HAP-1 (cell line): Measurements from ENCODE around the gene ZMIZ1.
A peak's percentile ranks its signal among the peaks of the same experiment; 100 is the strongest.

Experiments
- DNase-seq, 2 experiments: peaks; one replicate each; pipeline ENCODE4 v3.0.0-alpha.2; 2016 to 2020; ENCODE audit warnings: low spot score in 2 of 2
- H3K27me3 ChIP-seq: fragments of 250-450 bp; sonication (Bioruptor Pico); 2 replicates; pipeline ENCODE4 v1.5.1; 2020; ENCODE audit warnings: low read depth, mild to moderate bottlenecking, moderate library complexity
- H3K36me3 ChIP-seq: fragments of 250-450 bp; sonication (Bioruptor Pico); replicated peaks from 2 replicates; pipeline ENCODE4 v1.5.1; 2020; ENCODE audit warnings: mild to moderate bottlenecking
- H3K4me1 ChIP-seq: fragments of 250-450 bp; sonication (Bioruptor Pico); 2 replicates; pipeline ENCODE4 v1.5.1; 2020; ENCODE audit warnings: mild to moderate bottlenecking
- H3K4me3 ChIP-seq: fragments of 250-450 bp; sonication (Bioruptor Pico); 2 replicates; pipeline ENCODE4 v1.5.1; 2020; ENCODE audit warnings: mild to moderate bottlenecking, moderate library complexity
- H3K9me3 ChIP-seq: fragments of 250-450 bp; sonication (Bioruptor Pico); 2 replicates; pipeline ENCODE4 v1.5.1; 2020; ENCODE audit warnings: mild to moderate bottlenecking, moderate library complexity
- in situ Hi-C: fragments of 300-500 bp; cut with MboI; formaldehyde crosslinking; loops from 3 replicates; pipeline ENCODE4 v1.14.3; 2020; ENCODE audit warnings: low sequenced_read_pairs, inconsistent platforms, mixed read lengths

ZMIZ1 gene

DNA sequence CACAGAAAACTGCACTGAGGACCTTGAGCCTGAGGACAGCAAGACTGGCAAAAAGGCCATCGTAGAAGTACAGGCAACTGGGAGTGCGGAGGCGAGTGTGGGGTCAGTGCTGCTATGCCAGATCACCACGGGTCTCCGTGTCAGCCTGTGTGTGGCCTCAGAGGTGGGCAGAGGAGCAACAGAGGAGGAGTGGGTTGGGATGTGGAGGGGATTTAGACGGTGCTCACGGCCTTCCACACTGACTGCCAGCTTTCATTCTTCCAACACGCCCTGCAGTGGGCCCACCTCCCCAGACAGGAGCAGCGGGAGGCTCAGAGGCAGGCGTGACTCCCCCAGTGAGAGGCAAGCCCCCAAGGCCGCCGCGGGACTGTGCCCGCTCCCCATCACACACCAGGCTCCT is 17.0 kb upstream of the ZMIZ1 start:
- Histone ChIP-seq H3K36me3 (no peaks in the 10 kb centered on the region), H3K9me3 (no peaks in the 10 kb centered on the region), H3K4me1 (peaks cover 3% of the 10 kb centered on the region; the same call in 1 of the 2 replicates), H3K27me3 (no peaks in the 10 kb centered on the region), H3K4me3 (no peak overlapping the region)
- in situ Hi-C loops = no loop called here
- DNase-seq = no peak

DNA sequence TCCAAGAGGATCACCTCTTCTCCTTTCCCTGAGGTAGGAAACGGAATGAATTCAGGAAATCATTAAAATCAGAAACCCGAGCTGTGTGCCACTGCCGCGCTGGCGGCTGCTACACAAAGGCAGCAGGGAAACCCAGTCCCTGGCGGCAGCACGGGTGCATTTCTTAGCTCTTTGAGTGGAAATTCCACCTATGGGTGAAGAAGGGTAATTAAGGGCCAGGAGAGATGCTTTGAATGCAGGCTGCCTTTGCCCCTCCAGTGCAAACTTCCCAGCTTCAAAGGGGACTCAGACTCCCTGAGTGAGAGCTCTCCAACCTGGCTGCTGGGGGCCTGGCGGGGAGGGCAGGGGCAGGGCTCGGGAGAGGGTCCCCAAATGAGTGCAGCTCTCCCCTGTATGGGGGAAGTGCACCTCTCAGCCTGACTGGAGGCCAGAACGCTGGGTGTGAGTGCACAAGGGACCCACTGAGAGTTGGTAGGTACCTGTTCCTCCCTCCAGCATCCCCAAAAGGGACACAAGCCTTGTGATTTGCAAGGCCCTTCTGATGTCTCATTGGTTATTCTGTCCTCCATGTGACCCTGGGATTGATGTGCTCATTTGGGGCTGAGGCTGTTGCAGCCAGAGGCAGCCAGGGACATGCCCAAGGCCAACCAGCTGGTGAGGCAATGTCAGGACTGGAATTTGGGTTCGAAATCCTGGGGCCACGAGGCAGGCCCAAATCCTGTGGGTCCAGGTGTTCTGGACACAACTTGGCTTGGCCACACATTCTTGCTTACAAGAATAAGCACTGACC is 16.3 kb upstream of the ZMIZ1 start:
- H3K36me3 ChIP-seq = no peaks in the 10 kb centered on the region
- H3K9me3 ChIP-seq = no peaks in the 10 kb centered on the region
- peak in 1 of 2 experiments; percentile 45 for DNase-seq
- H3K4me3 ChIP-seq = no peak overlapping the region
- in situ Hi-C loops = no loop called here
- H3K27me3 ChIP-seq = no peaks in the 10 kb centered on the region
- H3K4me1 ChIP-seq = peaks cover 5% of the 10 kb centered on the region; the same call in 1 of the 2 replicates

DNA sequence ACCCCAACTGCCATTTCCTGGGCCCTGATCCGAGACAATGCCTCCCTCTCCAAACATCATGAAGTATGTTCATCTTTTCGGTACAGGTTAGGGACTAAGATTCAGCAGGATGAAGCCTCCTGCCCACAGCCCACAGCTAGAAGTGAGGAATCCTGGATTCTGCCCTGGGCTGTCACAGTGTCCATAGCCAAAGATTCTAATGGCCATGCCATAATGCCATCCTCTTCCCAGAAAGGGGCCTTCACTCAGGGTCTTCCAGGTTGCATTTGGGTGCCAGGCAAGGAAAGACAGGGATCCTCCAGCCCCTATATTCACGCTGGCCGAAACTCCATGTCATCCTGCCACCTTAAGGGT is 15.7 kb upstream of the ZMIZ1 start:
- Histone ChIP-seq H3K4me3 (no peak overlapping the region), H3K4me1 (peaks cover 5% of the 10 kb centered on the region; the same call in 1 of the 2 replicates)

DNA sequence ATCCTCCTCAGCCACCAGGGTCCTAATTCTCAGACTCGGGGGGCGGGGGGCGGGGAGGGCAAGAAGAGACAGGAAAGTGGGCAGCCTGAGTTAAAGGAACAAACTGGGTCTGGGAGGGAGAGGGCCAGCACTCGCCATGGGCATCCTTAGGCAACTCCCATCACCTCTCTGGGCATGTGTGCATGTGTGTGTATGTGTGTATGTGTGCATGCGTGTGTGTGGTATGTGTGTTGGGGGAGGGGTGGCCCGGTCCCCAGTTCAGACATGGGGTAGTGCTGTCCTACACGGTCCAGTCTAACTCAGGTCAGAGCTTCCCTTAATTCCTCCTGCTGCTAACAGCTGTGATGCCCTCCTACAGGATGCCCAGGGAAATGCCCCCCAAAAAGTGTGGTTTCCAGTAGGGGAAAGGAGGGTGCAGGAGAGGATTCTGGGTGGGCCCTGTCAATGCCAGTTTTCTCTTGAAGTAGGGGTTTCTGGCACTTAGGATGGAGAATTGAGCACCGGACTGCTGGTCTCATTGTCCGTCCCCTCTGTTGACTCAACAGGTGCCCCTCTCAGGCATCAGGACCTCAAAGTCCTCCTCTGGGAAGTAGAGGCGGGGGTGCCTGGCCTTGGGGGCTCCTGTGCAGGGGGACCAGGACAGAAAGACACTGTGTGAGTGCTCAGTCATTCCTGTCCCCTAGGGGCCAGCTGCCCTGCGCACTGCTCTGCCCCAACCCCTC is 15.1 kb upstream of the ZMIZ1 start:
- H3K4me3 ChIP-seq = no peak overlapping the region
- H3K9me3 ChIP-seq = no peaks in the 10 kb centered on the region
- H3K4me1 ChIP-seq = peaks cover 5% of the 10 kb centered on the region; the same call in 1 of the 2 replicates
- H3K27me3 ChIP-seq = no peaks in the 10 kb centered on the region
- no peaks in the 10 kb centered on the region for H3K36me3 ChIP-seq
- in situ Hi-C loops = no loop called here
- peak in 1 of 2 experiments; percentile 6 for DNase-seq

More for the DNA sequence above, 15.7 kb upstream of the ZMIZ1 start:
- in situ Hi-C loops = no loop called here
- peak in 1 of 2 experiments; percentile 4 for DNase-seq
- Histone ChIP-seq H3K36me3 (no peaks in the 10 kb centered on the region), H3K27me3 (no peaks in the 10 kb centered on the region), H3K9me3 (no peaks in the 10 kb centered on the region)

DNA sequence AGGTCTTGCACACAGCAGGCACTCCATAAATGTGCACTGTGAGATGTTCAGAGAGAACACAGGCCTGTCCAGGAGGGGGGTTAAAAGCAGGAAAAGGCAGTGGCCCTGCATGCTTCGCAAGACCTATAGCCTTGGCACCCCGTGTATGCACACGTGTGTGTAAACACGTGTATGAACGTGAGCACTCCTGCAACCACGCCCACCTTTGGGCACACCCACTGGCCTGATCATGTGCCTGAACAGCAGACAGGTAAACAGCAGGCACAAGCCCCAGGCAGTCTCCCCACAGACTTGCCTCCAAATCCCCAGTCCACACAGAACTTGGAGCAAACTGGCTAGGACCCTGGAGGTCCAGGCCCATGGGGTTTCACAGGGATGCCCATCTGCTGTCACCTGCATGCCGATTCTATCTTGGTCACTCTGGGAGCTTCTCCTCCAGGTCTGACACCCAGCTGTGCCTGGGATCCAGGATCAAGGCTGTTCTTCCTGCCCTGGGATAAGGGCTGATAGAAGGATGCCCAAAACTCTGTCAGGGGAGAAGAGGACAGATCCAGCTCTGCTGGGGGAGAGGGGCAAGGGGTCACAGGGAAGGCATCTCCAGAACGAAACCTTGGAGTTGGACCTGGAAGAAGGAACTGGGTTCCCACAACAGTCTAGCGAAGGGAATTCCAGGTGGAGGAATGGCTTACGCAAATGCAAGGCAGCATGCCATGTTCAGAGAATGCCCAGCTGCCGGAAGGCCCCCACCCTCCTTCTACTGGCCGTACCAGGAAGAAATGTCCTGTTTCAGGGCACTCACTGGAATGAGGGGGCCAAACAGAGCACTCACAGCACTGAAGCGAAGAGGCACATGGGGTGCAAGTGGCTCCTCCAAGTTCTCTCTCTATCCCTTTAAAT is 14.3 kb upstream of the ZMIZ1 start:
- in situ Hi-C loops = no loop called here
- DNase-seq = peak in 1 of 2 experiments; percentile 5
- H3K4me1 ChIP-seq = peaks cover 5% of the 10 kb centered on the region; the same call in 1 of the 2 replicates

DNA sequence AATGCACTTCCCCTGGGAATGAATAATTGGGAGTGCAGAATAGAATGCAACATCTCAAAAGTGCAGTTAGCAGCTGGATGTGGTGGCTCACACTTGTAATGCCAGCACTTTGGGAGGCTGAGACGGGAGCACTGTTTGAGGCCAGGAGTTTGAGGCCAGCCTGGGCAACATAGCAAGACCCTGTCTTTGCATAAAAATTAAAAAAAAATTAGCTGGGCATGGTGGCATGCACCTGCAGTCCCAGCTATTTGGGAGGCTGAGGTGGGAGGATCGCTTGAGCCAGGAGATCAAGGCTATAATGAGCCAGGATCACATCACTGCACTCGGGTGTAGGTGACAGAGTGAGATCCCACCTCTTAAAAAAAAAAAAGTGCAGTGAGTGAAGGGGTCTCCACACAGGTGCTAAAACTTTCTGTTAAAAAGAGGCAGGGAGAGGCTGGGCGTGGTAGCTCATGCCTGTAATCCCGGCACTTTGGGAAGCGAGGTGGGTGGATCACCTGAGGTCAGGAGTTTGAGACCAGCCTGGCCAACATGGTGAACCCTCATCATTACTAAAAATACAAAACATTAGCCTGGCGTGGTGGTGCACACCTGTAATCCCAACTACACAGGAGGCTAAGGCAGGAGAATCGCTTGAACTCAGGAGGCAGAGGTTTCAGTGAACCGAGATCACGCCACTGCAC is 13.5 kb upstream of the ZMIZ1 start:
- Histone ChIP-seq H3K36me3 (no peaks in the 10 kb centered on the region), H3K4me1 (peaks cover 5% of the 10 kb centered on the region; the same call in 1 of the 2 replicates), H3K9me3 (no peaks in the 10 kb centered on the region), H3K27me3 (no peaks in the 10 kb centered on the region), H3K4me3 (no peak overlapping the region)
- peak in 1 of 2 experiments; percentile 1 for DNase-seq
- in situ Hi-C loops = no loop called here

More for the DNA sequence above, 14.3 kb upstream of the ZMIZ1 start:
- Histone ChIP-seq H3K36me3 (no peaks in the 10 kb centered on the region), H3K4me3 (no peak overlapping the region), H3K9me3 (no peaks in the 10 kb centered on the region), H3K27me3 (no peaks in the 10 kb centered on the region)

DNA sequence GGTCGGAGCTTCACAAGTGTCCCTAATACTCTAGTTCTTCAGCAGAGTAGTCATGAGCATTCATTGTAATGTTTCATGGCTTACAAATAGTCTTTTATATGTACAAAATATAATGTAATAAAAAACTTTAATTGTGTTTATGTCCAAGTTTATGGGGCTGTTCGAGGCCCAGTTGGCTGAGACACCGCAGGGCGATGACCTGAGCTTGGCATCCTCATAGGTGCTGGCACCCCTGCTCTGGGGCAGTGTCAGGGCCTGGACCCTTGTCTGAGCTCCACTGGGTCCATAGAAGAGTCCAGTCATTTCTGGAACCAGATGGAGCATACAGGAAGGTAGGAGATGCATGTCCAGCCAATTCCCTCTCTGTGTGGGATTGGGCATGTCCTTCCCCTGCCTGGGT is 12.9 kb upstream of the ZMIZ1 start:
- H3K36me3 ChIP-seq = no peaks in the 10 kb centered on the region
- H3K4me3 ChIP-seq = no peak overlapping the region
- in situ Hi-C loops = no loop called here
- H3K27me3 ChIP-seq = no peaks in the 10 kb centered on the region
- H3K9me3 ChIP-seq = no peaks in the 10 kb centered on the region
- peaks cover 3% of the 10 kb centered on the region; the same call in 1 of the 2 replicates for H3K4me1 ChIP-seq
- DNase-seq = peak in 1 of 2 experiments; percentile 1

DNA sequence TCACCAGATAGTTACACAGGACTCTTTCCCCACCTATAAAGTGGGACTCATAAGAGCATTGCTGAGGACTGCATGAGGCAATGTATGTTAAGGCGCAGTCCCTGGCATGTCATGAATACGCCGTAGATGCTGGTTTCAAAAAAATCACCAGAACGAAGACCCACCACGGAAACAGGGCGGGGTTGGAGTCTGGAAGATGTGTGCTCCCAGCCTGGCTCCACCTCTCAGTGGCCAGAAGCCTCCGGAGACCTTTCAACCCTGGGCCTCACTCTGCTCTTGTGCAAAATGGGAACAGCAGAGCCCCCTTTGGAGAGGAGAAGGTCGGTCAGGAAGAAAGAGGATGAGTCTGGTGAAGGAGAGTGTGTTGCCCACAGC is 12.4 kb upstream of the ZMIZ1 start:
- Histone ChIP-seq H3K4me3 (no peak overlapping the region), H3K4me1 (peaks cover 3% of the 10 kb centered on the region; the same call in 1 of the 2 replicates), H3K36me3 (no peaks in the 10 kb centered on the region), H3K27me3 (no peaks in the 10 kb centered on the region), H3K9me3 (no peaks in the 10 kb centered on the region)
- in situ Hi-C loops = no loop called here
- no peak for DNase-seq

DNA sequence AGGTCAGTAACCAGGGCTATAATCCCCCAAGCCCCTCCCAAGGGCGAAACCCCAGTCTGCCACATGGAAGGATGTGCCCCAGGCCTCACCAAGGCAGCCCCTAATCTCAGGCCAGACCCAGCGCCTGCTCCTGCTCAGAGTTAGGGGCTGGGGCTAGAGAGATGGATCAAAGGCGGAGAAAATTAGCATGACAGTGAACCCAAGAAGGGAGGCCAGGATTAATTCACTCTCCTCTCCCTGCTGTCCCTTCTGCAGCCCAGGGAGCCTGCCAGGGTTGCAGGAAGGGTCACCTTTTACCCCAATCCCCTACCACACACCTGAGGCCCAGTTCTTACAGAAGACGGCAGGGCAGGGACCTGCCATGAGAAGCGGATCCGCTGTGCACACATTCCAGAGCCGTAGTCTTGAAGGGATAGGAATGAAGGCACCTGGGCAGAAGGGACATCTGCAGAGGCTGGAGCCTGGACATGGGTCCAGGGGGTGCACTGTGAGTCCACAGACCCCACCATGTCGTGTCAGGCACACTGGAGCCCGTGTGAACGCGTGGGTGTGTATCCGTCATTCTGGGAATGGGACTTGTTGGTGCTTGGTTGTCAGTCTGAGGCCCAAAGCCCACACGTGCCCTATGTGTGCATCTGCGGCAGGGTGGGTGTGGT is 11.9 kb upstream of the ZMIZ1 start:
- in situ Hi-C loops = no loop called here
- peak; percentile 44 to 54 for DNase-seq
- H3K36me3 ChIP-seq = no peaks in the 10 kb centered on the region
- no peak overlapping the region for H3K4me3 ChIP-seq
- no peaks in the 10 kb centered on the region for H3K27me3 ChIP-seq
- H3K9me3 ChIP-seq = no peaks in the 10 kb centered on the region
- H3K4me1 ChIP-seq = peaks cover 7% of the 10 kb centered on the region; the same call in 1 of the 2 replicates

DNA sequence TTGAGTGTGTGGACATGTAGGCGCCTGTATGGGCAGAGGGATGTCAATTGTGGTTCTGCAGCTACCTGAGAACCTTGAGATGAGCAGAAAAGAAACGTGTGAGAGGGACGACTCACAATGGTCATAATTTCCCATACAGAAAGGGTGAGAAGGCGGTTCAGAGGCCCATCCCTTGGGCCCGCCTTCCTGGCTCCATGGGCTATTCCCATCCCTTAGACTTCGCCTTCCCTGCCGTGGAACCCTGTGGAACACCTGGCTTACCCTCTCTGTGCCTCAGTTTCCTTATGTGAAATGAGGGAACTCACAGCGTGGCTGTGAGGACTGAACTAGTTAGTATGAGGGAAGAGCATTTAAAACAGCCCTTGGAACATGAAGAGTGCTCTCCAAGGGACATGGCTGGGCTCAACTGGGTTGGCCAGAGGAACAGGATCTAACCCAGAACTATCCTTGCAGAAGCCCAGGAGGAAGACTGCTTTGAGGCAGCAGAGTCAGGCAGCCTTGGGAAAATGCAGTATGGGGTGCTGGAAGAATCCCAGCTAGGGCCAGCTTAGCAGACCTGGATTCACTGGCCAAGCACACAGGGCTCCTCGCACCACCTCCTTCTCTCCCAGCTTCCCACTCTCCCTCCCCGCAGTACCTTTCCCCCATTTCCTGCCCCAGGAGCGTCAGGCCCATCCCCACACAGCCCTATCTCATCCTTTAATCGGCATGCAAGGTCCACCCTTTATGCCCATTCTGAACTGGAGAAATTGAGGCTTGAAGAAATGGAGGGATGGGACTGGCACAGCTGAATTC is 11.1 kb upstream of the ZMIZ1 start:
- Histone ChIP-seq H3K9me3 (no peaks in the 10 kb centered on the region), H3K4me1 (peaks cover 8% of the 10 kb centered on the region; the same call in 1 of the 2 replicates), H3K4me3 (no peak overlapping the region), H3K27me3 (no peaks in the 10 kb centered on the region), H3K36me3 (no peaks in the 10 kb centered on the region)
- in situ Hi-C loops = no loop called here
- no peak for DNase-seq

DNA sequence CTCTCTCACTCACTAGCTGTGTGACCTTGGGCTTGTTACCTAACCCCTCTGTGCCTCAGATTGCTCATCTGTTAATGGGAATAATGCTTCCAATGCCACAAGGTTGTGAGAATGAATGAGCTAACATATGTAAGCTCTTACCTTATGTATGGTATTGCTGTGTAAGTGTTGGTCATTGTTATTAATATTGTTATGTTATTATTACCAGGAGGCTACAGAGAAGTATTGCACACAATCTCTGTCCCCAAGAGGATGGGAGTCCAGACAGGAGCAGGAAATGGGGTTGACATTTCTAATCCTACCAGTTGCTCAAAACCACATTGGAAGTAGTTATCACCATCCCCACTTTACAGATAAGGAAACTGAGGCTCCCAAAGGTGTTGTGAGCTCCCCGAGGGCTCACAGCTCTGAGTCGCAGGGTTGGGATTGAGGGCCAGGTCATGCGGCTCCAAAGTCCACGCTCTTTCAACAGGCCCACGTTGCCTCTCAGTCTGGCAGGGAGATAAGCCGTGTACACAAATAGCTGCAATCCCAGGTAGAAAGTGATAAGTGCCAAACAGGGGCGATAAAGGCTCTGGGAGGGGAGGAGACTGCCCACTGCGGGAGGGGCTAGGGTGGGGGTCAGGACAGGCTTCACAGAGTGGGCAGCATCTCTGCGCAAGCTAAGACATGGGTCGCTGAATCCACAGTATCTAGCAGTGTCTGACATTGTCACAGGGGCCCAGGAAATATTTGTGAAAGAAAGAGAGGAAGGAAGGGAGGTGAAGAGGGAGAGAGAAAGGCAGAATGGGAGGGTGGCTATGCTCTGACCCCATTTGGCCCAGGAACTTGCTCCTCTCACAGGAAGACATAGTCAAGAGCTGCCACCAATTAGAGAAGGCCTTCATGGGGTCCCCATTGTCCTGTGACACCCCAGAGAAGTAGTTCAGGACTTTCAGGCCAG is 9.6 kb upstream of the ZMIZ1 start:
- no peak overlapping the region for H3K4me3 ChIP-seq
- in situ Hi-C loops = no loop called here
- peaks cover 8% of the 10 kb centered on the region; the same call in 1 of the 2 replicates for H3K4me1 ChIP-seq
- no peaks in the 10 kb centered on the region for H3K36me3 ChIP-seq
- H3K9me3 ChIP-seq = no peaks in the 10 kb centered on the region
- H3K27me3 ChIP-seq = no peaks in the 10 kb centered on the region
- DNase-seq = no peak
